Bronchial smooth muscle cell (primary cell): ENCODE results near the gene PRDM8. TPM values are rescaled to one million over a fixed set of nuclear protein-coding genes. Genes with fewer than 3 reads are reported as not detected.

ENCODE experiments used
- total RNA-seq: library from RNA; depleted of rRNA; stranded (reverse); fragments of >200 nt; gene quantifications from 2 replicates; pipeline ENCODE4 v1.2.1, GENCODE V29; 2014

The PRDM8 gene
- 2.1 and 2.7 TPM in 2 replicates for total RNA-seq

GRCh38 chr4:80196922-80197573 is at the start of gene PRDM8:
PRDM8 (plus strand) TSS chr4:80197503; CDS start chr4:80200081, 2,578 bp downstream.

Other genes starting within 250 kb of the PRDM8 start
- 64.0 and 125 TPM in 2 replicates for gene ANTXR2, start 124.3 kb upstream of the PRDM8 start, total RNA-seq
- 2.7 and 4.1 TPM in 2 replicates for gene FGF5, start 69.2 kb downstream of the PRDM8 start, total RNA-seq
- 5.4 and 8.3 TPM in 2 replicates for gene CFAP299, start 138.2 kb downstream of the PRDM8 start, total RNA-seq